HG03442 (cell line): ENCODE results near the gene LSM14A.

Experiments used
- ATAC-seq: cut with Tn5 transposase; IDR thresholded peaks from one replicate; pipeline ENCODE4 v1.9.1; 2021; ENCODE audit warnings: mild to moderate bottlenecking, moderate library complexity; ENCODE audit not compliant: unreplicated experiment

Gene LSM14A

GRCh38 chr19:34277244-34277643 lies 104.9 kb downstream of the LSM14A start:
- no peak for ATAC-seq

GRCh38 chr19:34278783-34279182 lies 106.5 kb downstream of the LSM14A start:
- no peak for ATAC-seq
